ENCODE results near the gene BRI3.

Gene BRI3

DNA sequence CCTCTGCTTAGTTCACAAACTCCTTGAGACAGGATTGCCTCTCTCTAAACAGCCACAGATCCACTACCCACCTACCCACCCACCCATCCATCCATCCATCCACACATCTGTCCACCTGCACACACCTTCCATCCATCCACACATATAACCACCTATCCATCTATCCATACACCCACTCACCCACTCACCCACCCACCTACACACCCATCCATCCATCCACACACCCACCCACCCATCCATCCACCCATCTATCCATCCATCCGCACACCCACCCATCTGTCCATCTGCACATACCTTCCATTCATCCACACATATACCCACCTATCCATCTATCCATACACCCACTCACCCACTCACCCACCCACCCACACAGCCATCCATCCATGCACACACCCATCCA lies 39.1 kb upstream of the BRI3 start:
- ChIA-PET POLR2A (ENCODE audit: low non-redundant PET) (no interaction called here), CTCF (no interaction called here)
- DNase-seq (ENCODE audit: low spot score) = no peak
- no peak overlapping the region for H3K27ac ChIP-seq
- TF ChIP-seq, protein P1, sequence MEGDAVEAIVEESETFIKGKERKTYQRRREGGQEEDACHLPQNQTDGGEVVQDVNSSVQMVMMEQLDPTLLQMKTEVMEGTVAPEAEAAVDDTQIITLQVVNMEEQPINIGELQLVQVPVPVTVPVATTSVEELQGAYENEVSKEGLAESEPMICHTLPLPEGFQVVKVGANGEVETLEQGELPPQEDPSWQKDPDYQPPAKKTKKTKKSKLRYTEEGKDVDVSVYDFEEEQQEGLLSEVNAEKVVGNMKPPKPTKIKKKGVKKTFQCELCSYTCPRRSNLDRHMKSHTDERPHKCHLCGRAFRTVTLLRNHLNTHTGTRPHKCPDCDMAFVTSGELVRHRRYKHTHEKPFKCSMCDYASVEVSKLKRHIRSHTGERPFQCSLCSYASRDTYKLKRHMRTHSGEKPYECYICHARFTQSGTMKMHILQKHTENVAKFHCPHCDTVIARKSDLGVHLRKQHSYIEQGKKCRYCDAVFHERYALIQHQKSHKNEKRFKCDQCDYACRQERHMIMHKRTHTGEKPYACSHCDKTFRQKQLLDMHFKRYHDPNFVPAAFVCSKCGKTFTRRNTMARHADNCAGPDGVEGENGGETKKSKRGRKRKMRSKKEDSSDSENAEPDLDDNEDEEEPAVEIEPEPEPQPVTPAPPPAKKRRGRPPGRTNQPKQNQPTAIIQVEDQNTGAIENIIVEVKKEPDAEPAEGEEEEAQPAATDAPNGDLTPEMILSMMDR (conservative IDR thresholded peaks at IDR 0.05; ENCODE audit: low read depth) = no peak

DNA sequence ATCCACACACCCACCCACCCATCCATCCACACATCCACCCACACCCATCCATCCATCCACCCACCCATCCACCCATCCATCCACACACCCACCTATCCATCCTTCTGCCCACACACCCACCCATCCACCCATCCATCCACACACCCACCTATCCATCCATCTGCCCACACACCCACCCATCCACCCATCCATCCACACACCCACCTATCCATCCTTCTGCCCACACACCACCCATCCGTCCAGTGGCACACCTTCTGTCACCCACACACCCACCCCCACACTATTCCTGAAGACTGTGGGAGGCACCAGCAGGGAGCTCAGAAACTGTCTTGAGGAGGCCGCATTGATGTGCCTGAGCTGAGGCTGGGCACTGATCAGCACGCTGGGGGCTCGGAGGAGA lies 38.6 kb upstream of the BRI3 start:
- no peak overlapping the region for H3K27ac ChIP-seq
- CTCF ChIA-PET = no interaction called here
- TF ChIP-seq, protein P1 (conservative IDR thresholded peaks at IDR 0.05; ENCODE audit: low read depth) = no peak
- POLR2A ChIA-PET (ENCODE audit: low non-redundant PET) = no interaction called here
- DNase-seq (ENCODE audit: low spot score) = no peak

DNA sequence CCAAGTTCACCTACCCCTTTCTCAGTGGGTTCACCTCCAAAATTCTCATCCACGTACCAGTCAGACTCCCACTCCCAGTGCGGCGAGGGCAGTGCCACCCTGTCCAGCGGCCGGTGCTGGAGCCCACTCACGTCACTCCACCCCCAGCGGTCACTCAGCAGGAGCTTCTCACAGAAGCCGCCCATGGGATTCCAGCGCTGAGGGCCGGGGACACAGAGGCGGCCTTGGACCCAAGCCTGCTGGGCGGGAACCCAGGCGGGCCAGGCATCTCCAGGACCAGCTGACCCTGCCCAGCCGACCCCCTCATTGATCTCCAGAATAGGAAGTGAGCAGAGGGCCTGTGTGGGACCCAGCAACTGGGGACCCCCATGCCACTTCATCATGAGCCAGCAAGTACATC lies 36.6 kb upstream of the BRI3 start:
- DNase-seq (ENCODE audit: low spot score) = no peak
- ChIA-PET CTCF (no interaction called here), POLR2A (ENCODE audit: low non-redundant PET) (no interaction called here)
- H3K27ac ChIP-seq = no peak overlapping the region; the same call in 1 of the 2 replicates
- TF ChIP-seq, protein P1 (conservative IDR thresholded peaks at IDR 0.05; ENCODE audit: low read depth) = no peak

DNA sequence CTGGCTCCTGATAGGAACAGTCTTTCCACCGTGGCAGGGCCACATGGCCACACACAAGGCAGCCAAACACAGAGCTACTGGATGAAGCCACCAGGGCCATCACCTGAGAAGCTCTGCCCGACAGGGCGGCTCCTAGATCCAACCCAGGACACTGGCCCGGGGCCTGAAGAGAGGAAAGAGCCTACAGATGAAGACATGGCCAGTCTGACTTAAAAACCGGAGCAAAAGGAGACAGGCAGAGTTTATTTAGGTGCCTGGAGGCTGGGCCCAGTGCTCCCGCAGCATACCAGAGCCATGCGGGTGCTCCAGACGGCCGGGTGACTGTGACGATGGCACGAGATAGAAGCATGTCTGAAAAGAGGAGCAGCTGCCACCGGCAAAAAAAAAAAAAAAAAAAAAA lies 33.3 kb upstream of the BRI3 start:
- TF ChIP-seq, protein P1 (conservative IDR thresholded peaks at IDR 0.05; ENCODE audit: low read depth) = no peak
- no peak for DNase-seq (ENCODE audit: low spot score)
- H3K27ac ChIP-seq = no peak overlapping the region
- ChIA-PET CTCF (interaction anchor here (0.7 kb wide), 1 partner anchor 20 kb away, joined by 3 read pairs; no protein-coding TSS in a partner anchor), POLR2A (ENCODE audit: low non-redundant PET) (no interaction called here)

DNA sequence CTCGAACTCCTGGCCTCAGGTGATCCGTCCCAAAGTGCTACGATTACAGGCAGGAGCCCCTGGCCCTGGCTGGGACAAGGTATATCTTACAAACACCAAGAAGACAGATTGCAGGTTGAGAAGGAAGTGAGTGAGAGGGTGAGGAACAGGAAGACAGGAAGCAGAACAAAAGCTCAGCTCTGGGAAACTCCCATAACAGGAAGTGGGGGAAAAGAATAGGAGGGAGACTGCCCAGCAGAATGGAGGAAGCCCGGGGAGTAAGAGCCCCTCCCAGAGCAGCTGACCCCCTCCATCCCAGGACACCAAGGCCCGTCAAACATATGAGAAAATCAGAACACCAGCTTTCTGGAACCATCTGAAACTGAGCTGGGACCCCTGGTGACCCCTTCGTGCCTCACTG lies 32.4 kb upstream of the BRI3 start:
- TF ChIP-seq, protein P1 (conservative IDR thresholded peaks at IDR 0.05; ENCODE audit: low read depth) = no peak
- CTCF ChIA-PET = no interaction called here
- POLR2A ChIA-PET (ENCODE audit: low non-redundant PET) = no interaction called here
- peak overlapping the region; percentile 10; the same call in 1 of the 2 replicates for H3K27ac ChIP-seq
- no peak for DNase-seq (ENCODE audit: low spot score)

DNA sequence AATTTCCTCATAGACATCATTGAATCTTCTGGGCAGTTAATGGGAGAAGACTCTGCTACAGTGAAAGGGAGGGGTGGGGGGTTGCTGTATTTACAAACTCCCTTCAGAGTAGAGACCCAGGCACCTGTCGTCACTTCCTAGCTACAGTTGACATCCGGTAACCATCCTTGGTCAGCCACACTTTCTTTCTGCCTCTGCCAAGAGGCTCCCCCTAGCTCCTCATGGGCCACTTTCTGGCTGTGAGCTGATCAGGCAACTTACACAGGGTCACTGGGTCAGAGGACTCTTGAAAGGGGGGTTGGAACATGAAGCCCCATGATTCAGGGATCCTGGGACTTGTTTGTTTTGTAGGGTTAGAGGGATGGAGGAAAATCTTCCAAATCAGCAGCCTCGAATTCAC lies 30.7 kb upstream of the BRI3 start:
- CTCF ChIA-PET = interaction anchor here (0.6 kb wide), 2 partner anchors 16 to 53 kb away, joined by 3 to 4 read pairs; no protein-coding TSS in a partner anchor
- DNase-seq (ENCODE audit: low spot score) = no peak
- POLR2A ChIA-PET (ENCODE audit: low non-redundant PET) = interaction anchor here (0.7 kb wide), 1 partner anchor 99 kb away, joined by 3 read pairs; no protein-coding TSS in a partner anchor
- TF ChIP-seq, protein P1 (conservative IDR thresholded peaks at IDR 0.05; ENCODE audit: low read depth) = no peak
- H3K27ac ChIP-seq = no peak overlapping the region

DNA sequence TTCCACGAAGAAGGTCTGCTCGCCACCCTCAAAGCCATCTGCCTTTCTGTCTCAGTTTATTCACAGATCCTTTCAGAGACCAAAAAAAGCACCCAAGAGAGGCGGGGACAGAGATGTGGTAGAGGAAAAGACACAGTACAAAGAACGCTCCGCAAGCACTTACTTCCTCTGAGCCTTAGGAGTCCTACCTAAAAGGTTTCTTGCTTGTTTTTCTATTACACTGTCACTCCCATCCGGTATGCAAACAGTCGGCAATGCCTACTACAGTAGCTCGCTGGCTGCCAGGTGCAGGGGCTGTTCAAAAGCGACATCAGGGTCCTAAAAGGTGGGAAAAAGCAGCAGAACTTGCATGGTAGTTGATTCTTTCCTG lies 30.3 kb upstream of the BRI3 start:
- peak overlapping the region; percentile 70 for H3K27ac ChIP-seq
- POLR2A ChIA-PET (ENCODE audit: low non-redundant PET) = no interaction called here
- CTCF ChIA-PET = interaction anchor here (0.6 kb wide), 1 partner anchor 53 kb away, joined by 4 read pairs; no protein-coding TSS in a partner anchor
- DNase-seq (ENCODE audit: low spot score) = no peak
- TF ChIP-seq, protein P1 (conservative IDR thresholded peaks at IDR 0.05; ENCODE audit: low read depth) = no peak
